OCI-M2 (cell line): ENCODE measurements around the gene ZFAND4.
A peak's percentile ranks its signal among the peaks of the same experiment; 100 is the strongest.
"Not testable (repeated sequence)": the region's sequence is repeated elsewhere in the genome, so short reads cannot be mapped to it uniquely, and the experiment has no call there.

Experiments
- DNase-seq: peaks from one replicate; lab custom pipeline; 2025; ENCODE audit not compliant: unreplicated experiment; lab: John Stamatoyannopoulos, UW

Gene ZFAND4

DNA sequence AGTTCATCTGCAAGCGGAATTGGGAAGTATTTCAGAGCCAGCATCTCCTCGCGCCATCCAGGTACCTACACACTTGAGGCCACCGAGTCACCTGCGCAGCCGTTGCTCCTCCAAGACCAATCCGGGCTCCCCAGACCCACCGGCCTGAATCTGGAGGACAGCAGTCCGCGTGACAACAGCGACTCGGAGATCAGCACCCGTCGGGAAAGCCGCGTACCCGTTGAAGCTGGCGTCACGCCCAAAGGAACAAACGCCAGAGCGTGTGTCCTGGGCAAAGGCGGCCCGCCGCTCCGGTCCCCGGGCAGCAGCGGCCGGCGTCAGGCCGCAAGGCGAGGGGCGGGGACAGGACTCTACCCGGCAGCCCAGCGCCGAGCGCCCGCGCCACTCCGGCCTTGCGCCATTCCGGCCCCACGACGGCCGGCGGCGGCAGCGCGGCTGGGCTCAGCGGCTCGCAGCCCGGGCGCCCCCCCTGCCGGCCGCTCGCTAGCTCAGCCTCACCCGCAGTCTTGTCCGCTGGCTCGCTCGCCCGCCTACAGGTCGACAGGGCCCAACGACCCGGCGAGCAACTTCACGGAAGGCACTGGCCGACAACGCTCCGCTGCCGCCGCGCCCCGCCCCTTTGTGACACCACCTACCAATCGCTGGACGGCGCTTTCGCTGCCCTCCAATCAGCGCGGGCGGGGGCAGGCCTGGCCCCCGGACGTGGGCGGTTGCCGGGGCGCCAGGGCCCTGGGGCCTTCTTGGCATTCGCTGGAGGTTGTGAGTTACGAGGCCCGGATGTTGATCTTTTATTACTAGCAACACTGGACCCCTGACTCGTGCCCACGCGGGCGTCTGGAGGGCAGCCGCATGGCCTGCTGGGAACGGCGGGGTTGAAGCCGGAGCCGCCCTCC lies at the start of gene ZFAND4:
ZFAND4 (minus strand) TSS at position 592 of the 893 bp plus-strand sequence. CDS start 9,047 bp downstream, outside the sequence.
- peak; percentile 70 for DNase-seq

DNA sequence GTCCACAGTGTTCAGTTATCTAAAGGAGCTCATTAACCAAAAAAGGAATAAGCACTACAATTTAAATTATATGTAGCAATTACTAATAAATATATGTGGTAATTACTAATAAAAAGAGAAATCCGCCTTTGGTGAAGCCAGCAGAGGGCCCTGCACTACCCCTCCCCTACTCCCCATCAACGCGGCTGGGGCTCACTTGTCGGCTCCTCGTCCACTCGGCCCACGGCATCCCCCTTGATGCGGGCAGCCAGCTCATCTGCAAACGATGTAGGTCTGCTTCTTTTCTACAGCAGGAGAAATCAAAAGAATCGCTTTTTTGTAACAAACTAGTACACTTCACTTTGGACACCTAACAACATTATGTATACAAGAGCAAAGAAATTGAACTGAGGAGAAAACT lies 48.9 kb upstream of the ZFAND4 start:
- not testable (repeated sequence) for DNase-seq

DNA sequence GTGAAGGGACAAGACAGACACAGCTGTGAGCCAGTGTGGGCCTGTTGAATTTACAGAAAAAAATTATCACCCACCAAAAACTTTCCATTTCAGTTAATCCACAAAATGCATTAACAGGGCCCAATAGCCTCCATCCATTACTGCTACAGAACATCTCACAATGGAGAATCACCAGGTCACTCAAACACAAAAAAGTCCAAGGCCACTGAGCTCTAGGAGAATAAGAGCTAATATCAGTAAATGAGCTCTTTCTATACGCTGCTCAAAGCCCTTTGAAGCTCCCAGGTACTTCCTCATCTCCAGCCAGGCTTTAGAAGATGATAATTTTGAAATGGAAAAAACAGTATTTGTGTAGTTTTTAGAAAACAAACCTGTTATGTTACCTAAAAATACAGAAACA lies 45.1 kb upstream of the ZFAND4 start:
- not testable (repeated sequence) for DNase-seq

DNA sequence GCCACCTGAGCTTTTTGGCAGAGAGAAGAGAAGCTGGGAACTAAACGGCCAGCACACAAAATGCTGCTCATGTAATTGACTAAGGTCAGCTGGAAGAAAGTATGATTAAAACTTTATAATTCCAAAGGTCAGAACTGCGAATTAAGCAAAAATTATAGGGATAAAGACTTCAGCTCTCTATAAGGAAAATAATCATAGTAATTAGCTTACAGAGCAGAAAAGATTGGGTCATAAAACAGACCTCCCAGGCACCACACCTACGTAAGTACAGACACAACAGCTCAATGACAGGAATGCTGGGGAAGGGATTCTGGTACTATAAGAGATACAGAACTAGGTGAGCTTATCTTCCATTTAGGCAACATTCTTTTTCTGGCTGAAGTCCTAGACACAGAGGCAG lies 44.5 kb upstream of the ZFAND4 start:
- DNase-seq, result not testable (repeated sequence)

DNA sequence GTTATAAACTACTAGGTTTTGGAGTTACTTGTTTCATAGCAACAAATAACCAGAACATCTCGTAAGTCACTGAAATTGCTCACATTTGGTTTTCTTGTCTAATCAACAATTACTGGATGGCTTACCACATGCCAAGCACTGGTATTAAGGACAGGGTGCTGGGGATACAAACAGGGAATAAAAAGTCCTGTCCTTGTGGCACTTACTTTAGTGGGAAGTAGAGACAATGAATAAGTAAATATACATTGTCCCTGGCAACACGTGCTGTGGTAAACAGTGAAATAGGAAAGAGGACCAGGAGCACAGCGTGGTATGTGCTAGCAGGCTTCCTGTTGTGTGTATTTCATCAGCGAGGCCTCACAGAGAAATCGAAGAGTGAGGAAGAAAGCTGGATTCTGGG lies 38.7 kb upstream of the ZFAND4 start:
- DNase-seq, result not testable (repeated sequence)

DNA sequence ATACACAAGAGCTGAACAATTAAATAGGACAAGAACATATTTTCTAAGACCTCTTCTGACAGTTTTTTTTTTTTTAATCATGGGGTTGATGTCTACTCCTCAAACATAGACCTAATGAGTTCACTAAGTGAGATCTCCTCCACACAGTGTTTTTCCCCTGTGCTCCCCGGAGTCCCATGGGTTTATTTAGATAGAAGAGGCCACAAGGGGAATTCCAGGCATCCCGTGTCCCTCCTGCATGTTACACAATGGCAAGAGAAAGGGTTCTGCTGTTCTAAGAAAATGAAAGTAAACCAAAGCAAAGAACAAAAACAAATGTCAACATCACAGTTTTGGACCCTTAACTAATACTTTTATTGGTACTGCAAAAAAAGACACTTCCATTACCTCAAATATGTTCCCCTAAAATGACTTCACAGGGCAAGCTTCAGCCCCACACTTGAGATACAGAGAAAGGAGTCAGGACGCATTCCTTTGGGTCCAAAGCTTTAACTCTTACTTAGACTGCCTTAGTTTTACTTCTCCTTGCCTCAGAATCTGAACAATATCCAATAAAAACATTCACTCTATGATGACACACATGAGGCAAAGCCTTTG lies 37.7 kb upstream of the ZFAND4 start:
- not testable (repeated sequence) for DNase-seq

DNA sequence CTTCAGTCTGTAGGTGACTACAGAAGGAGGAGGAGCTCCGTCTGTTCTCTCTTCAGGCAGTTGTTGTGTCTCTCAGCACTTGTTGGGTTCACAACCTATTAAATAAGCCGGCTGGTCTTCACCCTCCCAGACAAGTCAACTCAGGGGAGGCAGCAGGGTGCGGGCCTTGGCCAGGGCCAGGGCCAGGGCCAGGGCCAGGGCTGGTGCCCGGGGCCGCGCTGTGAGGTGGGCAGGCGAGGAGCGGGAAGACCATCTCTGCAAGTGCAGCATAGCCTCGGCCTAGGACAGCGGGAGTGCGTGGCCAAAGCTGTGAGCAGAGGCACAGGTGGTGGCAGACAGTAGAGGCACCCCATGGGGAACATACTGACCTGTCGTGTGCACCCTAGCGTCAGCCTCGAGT lies 5.9 kb upstream of the ZFAND4 start:
- not testable (repeated sequence) for DNase-seq

DNA sequence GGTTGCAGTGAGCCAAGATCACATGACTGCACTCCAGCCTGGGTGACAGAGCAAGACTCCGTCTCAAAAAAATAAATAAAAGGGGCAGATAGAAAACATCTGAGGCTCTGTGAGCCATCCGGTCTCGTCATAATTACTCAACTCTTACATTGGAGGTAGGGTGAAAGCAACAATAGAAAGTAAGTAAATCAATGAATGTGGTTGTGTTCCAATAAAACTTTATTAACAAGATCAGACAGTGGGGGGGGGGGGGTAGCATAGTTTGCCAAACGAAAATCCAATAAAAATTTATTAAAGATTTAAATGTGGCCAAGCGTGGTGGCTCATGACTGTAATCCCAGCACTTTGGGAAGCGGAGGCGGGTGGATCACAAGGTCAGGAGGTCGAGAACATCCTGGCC lies 2.8 kb upstream of the ZFAND4 start:
- DNase-seq, result no peak

DNA sequence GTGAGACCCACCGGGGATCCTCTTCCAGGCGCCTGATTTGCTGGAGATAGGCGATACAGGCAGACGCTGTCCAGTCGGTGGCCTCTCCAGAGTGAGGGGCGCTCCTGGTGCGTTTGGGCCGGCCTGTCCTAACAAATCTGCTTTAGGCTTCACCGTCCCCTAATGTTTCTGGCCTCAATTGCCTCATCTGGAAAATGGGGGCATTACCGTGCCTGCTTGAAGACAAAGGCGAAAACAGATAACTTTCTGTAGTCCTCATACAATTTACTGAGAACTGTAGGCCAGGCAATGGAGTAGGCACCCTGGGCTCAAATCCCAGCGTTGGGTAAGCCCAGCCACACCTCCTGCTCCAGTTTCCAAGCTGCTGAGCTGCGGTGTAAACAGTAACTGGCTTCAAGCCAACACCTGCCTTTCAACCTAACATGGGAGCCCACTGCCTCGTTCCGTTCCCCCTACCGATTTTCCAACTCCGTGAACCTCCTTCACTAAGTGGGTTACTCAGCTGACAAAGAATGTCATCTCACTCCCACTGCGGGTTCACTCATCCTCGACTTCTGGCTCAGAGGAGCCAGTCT lies 589 bp upstream of the ZFAND4 start:
- DNase-seq, result no peak

DNA sequence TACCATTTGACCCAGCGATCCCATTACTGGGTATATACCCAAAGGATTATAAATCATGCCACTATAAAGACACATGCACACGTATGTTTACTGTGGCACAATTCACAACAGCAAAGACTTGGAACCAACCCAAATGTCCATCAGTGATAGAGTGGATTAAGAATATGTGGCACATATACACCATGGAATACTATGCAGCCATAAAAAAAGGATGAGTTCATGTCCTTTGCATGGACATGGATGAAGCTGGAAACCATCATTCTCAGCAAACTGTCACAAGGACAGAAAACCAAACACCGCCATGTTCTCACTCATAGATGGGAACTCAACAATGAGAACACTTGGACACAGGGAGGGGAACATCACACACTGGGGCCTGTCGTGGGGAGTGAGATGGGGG lies 1.3 kb downstream of the ZFAND4 start:
- not testable (repeated sequence) for DNase-seq

DNA sequence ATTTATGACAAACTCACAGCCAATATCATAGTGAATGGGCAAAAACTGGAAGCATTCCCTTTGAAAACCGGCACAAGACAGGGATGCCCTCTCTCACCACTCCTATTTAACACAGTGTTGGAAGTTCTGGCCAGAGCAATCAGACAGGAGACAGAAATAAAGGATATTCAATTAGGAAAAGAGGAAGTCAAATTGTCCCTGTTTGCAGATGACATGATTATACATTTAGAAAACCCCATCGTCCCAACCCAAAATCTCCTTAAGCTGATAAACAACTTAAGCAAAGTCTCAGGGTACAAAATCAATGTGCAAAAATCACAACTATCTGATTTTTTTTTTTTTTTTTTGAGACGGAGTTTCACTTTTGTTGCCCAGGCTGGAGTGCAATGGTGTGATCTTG lies 2.7 kb downstream of the ZFAND4 start:
- not testable (repeated sequence) for DNase-seq

DNA sequence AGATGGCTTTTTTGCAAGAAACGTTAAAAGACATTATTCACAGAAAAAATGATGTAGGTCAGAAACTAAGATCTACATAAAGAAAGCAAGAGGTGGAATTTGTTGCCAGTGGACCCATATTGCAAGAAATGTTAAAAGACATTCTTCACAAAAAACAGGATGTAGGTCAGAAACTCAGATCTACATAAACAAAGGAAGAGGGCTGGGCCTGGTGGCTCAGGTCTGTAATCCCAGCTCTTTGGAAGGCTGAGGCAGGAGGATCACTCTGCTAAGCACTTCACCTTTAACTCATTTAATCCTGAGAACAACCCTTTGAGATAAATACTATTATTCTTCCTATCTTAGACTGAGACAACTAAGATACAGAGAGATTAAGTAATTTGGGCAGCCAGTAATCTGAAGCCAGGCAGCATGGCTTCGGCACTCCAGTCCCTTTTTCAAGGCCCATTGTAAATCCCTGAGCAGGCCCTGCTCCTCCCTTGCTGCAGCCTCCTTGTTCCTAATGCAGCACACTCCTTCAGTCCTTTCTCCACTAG lies 11.6 kb downstream of the ZFAND4 start:
- DNase-seq, result no peak

DNA sequence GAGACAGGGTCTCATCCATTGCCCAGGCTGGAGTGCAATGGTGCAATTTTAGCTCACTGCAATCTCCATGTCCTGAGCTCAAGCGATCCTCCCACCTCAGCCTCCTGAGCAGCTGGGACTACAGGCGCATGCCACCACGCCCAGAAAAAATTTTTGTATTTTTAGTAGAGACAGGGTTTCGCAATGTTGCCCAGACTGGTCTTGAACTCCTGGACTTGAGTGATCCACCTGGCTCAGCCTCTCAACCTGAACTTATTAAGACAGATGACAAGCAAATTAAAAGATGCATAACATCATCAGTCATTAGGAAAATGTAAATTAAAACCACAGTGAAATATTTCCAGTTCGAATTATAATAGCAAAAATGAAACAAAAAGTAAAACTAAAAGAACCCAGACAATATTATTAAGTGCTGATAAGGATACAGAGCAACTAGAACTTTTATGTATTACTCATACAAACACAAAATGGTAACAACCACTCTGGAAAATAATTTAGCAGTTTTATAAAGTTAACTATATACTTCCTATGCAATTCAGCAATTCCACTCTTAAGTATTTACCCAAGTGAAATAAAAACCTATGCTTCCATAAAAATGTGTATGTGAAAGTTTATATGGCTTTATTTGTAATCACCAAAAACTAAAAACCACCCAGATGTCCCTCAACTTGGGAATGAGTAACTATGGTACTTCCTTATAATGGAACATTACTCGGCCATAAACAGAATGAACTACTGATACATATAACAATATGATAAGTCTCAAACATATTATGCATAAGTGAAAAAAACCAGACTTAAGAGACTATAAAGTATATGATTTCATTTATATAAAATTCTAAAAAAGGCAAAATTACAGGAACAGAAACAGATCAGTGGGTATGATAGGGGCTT lies 15.3 kb downstream of the ZFAND4 start:
- DNase-seq, result no peak

DNA sequence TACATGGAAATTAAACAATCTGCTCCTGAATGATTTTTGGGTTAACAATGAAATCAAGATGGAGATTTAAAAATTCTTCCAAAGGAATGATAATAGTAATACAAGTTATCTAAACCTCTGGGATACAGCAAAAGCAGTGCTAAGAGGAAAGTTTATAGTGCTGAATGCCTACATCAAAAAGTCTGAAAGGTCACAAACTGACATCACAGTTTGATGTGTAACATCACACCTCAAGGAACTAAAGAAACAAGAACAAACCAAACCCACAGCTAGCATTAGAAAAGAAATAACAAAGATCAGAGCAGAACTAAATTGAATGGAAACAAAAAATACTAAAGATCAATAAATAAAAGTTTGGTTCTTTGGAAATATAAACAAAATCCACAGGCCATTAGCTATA lies 17.4 kb downstream of the ZFAND4 start:
- DNase-seq, result no peak

DNA sequence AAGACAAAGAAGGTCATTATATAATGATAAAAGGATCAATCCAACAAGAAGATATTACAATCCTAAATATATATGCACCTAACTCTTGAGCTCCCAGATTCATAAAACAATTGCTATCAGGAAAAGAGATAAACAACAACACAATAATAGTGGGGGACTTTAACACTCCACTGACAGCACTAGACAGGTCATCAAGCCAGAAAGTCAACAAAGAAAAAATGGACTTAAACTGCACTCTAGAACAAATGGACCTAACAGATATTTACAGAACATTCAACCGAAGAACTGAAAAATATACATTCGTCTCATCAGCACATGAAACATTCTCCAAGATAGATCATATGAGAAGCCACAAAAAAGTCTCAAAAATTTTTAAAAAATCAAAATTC lies 17.8 kb downstream of the ZFAND4 start:
- DNase-seq, result not testable (repeated sequence)

DNA sequence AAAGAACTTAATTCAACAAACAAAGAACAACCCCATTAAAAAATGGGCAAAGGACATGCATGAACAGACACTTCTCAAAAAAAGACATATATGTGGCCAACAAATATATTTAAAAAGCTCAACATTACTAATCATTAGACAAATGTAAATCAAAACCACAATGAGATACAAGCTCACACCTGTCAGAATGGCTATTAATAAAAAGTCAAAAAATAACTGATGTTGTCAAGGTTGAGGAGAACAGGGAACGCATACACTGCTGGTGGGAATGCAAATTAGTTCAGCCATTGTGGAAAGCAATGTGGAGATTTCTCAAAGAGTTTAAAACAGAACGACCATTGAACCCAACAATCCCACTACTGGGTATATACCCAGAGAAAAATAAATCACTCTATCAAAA lies 19.1 kb downstream of the ZFAND4 start:
- no peak for DNase-seq

DNA sequence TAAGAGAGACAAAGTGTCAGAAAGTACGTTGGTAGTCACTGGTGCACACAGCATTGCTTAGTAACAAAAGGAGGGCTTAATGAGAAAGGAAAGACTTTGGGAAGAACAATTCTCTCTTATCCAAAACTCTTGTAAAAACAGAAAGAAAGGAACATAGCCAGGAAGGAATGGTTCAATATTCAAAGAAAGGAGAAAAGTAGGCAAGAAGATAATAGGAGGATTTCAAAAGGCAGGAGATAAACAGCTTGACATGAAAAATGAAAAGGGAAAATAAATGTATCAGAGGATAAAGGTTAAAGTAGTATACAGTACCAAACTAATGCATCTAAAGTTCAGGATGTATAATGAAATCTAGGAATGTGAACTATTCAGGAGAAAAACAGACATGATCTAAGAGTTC lies 20.1 kb downstream of the ZFAND4 start:
- no peak for DNase-seq

DNA sequence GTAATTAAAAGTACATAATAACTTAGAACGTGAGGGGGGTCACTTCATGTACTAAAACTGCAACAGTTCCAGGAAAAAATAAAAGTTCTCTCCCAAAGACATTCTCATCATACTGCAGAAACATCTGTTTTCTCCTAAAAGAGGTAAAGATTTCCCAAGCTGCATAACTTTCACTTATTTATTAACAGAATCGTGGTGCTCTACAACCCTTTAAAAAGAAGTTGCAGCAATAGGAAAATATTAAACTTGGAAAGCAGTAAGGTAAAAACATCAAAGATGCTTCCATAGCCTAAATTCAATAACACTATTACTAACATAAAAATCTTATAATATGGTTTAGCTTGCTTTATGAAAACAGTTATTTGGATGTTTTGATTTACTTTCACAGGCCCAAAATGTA lies 23.3 kb downstream of the ZFAND4 start:
- no peak for DNase-seq

DNA sequence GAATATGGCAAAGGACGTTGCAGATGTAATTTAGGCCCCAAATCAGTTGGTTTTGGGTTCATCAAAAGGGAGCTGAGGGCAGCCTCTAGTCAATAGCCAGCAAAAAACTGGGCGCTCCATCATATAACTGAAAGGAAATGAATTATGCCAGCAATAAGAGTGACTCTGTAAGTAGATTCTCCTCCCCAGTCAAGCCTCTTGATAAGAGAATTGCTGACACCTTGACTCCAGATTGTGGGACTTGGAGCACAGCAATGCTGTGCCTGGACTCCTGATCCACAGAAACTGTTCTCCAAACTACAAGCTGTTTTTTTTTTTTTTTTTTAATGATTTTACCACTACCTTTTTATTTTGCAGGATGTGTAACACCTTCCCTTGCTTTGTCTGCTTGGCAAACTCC lies 25.5 kb downstream of the ZFAND4 start:
- DNase-seq, result no peak

DNA sequence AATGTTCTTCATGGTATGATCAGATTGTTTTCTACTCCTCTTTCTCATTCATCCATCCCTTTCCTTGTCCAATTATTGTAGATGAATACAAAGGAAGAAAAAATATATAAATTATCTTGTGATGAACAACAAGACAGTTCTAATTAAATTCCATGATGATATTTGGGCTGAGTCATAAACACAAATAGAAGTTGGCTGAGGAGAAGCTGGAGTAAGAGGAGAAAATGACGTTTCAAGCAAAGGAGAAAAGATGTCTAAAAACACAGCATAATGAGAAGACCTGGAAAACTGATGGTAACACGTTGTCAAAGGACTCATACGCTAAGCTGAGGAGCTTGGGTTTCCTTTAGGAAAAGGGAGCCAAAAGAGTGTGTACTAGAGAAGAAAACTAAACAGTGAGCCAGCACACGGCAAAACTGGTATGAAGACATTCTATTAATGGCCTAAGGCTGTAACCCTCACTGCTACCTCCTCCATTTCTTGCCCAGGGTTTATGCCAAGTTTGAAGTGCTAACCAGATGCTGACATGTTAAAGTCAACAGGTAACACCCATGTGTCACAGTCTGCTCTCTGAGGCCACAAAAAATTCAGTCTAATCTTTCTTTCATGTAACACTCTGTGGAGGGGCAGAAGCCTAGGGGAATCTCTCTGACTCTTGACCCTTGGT lies 26.1 kb downstream of the ZFAND4 start:
- DNase-seq, result no peak
